Panc1 (cell line): ENCODE results near the gene PFN4. TPM values are rescaled to one million over a fixed set of nuclear protein-coding genes. Genes with fewer than 3 reads are reported as not detected.

ENCODE experiments used
- ATAC-seq: fragments of 200-7000 bp; cut with Tn5 transposase; 2 replicates; pipeline ENCODE4 v1.9.1; 2020; ENCODE audit warnings: mild to moderate bottlenecking, moderate library complexity
- BruUV-seq: library from RNA; stranded (reverse); fragments of 400-500 nt; replicated peaks from 2 replicates; lab custom pipeline; 2021; lab: Mats Ljungman, UMichigan
- CTCF ChIA-PET: fragments of 300-600 bp; sonication (Branson Sonifier 250); formaldehyde crosslinking; loops from one replicate; lab custom pipeline; 2022; ENCODE audit warnings: antibody characterized with exemption; lab: Charles Lee
- POLR2A ChIA-PET: fragments of 300-600 bp; sonication (Branson Sonifier 250); formaldehyde crosslinking; loops from one replicate; lab custom pipeline; 2022; ENCODE audit warnings: antibody characterized with exemption; lab: Charles Lee
- DNase-seq: peaks from one replicate; pipeline ENCODE4 v3.0.0-alpha.2; 2010; ENCODE audit warnings: low read depth, low spot score
- H3K27ac ChIP-seq: 2 replicates; pipeline ENCODE4 v1.5.1; 2011; ENCODE audit warnings: mild to moderate bottlenecking, low read length, inconsistent platforms
- H3K27me3 ChIP-seq: fragments of 200-500 bp; sonication (Bioruptor generic); 2 replicates; pipeline ENCODE4 v1.6.0; 2014; ENCODE audit warnings: low read length, inconsistent platforms; ENCODE audit not compliant: control insufficient read depth, insufficient read depth
- H3K36me3 ChIP-seq: fragments of 200-500 bp; sonication (Bioruptor generic); 2 replicates; pipeline ENCODE4 v1.5.1; 2014; ENCODE audit warnings: inconsistent platforms, mild to moderate bottlenecking, low read length, moderate library complexity; ENCODE audit not compliant: control insufficient read depth, insufficient read depth
- H3K4me1 ChIP-seq: 2 replicates; pipeline ENCODE4 v1.5.1; 2011; ENCODE audit warnings: inconsistent platforms, mild to moderate bottlenecking, low read length, moderate library complexity; ENCODE audit not compliant: control insufficient read depth, insufficient read depth
- H3K4me3 ChIP-seq, 2 experiments: 2 replicates each; pipeline ENCODE4 v1.5.1; 2011 to 2012; ENCODE audit warnings: low read depth in 2 of 2, low read length in 2 of 2, mild to moderate bottlenecking in 2 of 2, inconsistent platforms in 1 of 2, moderate library complexity in 1 of 2
- H3K9me3 ChIP-seq: fragments of 200-500 bp; sonication (Bioruptor generic); 2 replicates; pipeline ENCODE4 v1.5.1; 2014; ENCODE audit warnings: low read depth, mild to moderate bottlenecking, inconsistent platforms, low read length, moderate library complexity; ENCODE audit not compliant: control insufficient read depth, insufficient read depth
- POLR2AphosphoS5 ChIP-seq: IDR thresholded peaks from 2 replicates; pipeline ENCODE4 v1.6.1; 2012; ENCODE audit warnings: mild to moderate bottlenecking, low read depth, low read length, moderate library complexity
- SIN3A ChIP-seq: IDR thresholded peaks from 2 replicates; pipeline ENCODE4 v1.6.1; 2012; ENCODE audit warnings: low read depth, mild to moderate bottlenecking, low read length, moderate library complexity, borderline replicate concordance; ENCODE audit not compliant: insufficient read depth
- TCF7L2 ChIP-seq: IDR thresholded peaks from 2 replicates; pipeline ENCODE4 v1.6.1; 2011; ENCODE audit warnings: mild to moderate bottlenecking, low read depth, low read length, inconsistent platforms
- in situ Hi-C: cut with HindIII; loops from 2 replicates; pipeline ENCODE4 v1.10.0; 2016; ENCODE audit warnings: low sequenced_read_pairs, low pct_unique_long_range_greater_than_20kb
- intact Hi-C: fragments of 100-400 bp; cut with micrococcal nuclease; formaldehyde crosslinking; loops from one replicate; pipeline ENCODE4 v1.10.0; 2022; ENCODE audit not compliant: unreplicated experiment
- total RNA-seq: library from RNA; stranded (reverse); gene quantifications from one replicate; pipeline ENCODE4 v1.2.1, GENCODE V29; 2021; ENCODE audit not compliant: unreplicated experiment
- TF ChIP-seq, protein P1 (sequence below), 2 experiments: IDR thresholded peaks; 2 replicates each; pipeline ENCODE4 v1.6.1; 2011 to 2012; ENCODE audit warnings: low read depth in 2 of 2, control low read depth in 1 of 2, low read length in 1 of 2, mild to moderate bottlenecking in 1 of 2, moderate library complexity in 1 of 2; ENCODE audit not compliant: insufficient read depth in 1 of 2
- TF ChIP-seq, protein P2 (sequence below): fragments of 450-650 bp; IDR thresholded peaks from 2 replicates; pipeline ENCODE4 v1.5.1; 2017; ENCODE audit warnings: mild to moderate bottlenecking

The PFN4 gene
- total RNA-seq, 1 experiment from 2014 or later, result 1.3 TPM

DNA sequence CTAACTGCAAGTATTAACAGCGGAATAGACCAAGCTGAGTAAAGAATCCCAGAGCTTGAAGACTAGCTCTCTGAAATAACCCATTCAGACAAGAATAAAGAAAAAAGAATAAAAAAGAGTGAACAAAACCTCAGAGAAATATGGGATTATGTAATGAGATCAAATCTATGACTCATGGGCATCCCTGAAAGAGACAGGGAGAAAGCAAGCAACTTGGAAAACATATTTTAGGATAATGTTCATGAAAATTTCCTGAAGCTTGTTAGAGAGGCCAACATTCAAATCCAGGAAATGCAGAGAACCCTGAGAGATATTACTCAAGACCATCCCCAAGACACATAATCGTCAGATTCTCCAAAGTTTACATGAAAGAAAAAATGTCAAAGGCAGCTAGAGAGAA lies 17.3 kb downstream of the PFN4 start:
- Histone ChIP-seq H3K9me3 (no peaks in the 10 kb centered on the region), H3K27me3 (no peaks in the 10 kb centered on the region), H3K36me3 (no peaks in the 10 kb centered on the region), H3K4me3 (no peak overlapping the region), H3K27ac (no peak overlapping the region), H3K4me1 (no peaks in the 10 kb centered on the region)
- in situ Hi-C loops (no loop called here), intact Hi-C loops (no loop called here)
- DNase-seq (no peak), ATAC-seq (no peak)
- ChIA-PET POLR2A (no interaction called here), CTCF (no interaction called here)
- BruUV-seq, result no TSS peak
- TF ChIP-seq, protein P1, sequence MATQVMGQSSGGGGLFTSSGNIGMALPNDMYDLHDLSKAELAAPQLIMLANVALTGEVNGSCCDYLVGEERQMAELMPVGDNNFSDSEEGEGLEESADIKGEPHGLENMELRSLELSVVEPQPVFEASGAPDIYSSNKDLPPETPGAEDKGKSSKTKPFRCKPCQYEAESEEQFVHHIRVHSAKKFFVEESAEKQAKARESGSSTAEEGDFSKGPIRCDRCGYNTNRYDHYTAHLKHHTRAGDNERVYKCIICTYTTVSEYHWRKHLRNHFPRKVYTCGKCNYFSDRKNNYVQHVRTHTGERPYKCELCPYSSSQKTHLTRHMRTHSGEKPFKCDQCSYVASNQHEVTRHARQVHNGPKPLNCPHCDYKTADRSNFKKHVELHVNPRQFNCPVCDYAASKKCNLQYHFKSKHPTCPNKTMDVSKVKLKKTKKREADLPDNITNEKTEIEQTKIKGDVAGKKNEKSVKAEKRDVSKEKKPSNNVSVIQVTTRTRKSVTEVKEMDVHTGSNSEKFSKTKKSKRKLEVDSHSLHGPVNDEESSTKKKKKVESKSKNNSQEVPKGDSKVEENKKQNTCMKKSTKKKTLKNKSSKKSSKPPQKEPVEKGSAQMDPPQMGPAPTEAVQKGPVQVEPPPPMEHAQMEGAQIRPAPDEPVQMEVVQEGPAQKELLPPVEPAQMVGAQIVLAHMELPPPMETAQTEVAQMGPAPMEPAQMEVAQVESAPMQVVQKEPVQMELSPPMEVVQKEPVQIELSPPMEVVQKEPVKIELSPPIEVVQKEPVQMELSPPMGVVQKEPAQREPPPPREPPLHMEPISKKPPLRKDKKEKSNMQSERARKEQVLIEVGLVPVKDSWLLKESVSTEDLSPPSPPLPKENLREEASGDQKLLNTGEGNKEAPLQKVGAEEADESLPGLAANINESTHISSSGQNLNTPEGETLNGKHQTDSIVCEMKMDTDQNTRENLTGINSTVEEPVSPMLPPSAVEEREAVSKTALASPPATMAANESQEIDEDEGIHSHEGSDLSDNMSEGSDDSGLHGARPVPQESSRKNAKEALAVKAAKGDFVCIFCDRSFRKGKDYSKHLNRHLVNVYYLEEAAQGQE (IDR thresholded peaks at IDR 0.05; ENCODE audit: insufficient read depth in 1 of 2, low read depth in 2 of 2, low read length in 1 of 2), result no peak
- TF ChIP-seq SIN3A (no peak), POLR2AphosphoS5 (no peak), TCF7L2 (no peak)
- TF ChIP-seq, protein P2, sequence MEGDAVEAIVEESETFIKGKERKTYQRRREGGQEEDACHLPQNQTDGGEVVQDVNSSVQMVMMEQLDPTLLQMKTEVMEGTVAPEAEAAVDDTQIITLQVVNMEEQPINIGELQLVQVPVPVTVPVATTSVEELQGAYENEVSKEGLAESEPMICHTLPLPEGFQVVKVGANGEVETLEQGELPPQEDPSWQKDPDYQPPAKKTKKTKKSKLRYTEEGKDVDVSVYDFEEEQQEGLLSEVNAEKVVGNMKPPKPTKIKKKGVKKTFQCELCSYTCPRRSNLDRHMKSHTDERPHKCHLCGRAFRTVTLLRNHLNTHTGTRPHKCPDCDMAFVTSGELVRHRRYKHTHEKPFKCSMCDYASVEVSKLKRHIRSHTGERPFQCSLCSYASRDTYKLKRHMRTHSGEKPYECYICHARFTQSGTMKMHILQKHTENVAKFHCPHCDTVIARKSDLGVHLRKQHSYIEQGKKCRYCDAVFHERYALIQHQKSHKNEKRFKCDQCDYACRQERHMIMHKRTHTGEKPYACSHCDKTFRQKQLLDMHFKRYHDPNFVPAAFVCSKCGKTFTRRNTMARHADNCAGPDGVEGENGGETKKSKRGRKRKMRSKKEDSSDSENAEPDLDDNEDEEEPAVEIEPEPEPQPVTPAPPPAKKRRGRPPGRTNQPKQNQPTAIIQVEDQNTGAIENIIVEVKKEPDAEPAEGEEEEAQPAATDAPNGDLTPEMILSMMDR, result no peak

DNA sequence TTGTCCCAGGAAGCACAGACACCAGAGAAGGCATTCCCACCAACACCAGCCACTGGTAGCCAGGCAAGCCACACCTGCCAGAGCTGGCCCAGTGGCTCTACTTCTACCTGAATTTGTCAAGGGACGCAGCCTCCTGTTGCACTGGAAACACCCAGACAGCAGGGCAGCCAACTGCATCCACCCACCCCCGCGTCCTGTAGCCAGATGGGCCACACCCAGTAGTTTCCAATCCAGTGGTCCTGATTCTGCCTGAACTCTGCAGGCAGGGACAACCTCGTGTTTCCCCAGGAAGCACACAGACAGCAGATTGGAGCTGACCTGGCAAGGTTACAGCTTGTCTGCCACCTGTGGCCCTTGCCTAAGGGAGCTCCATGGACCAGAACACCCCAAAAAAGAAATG lies 18.2 kb downstream of the PFN4 start:
- H3K36me3 ChIP-seq, result no peaks in the 10 kb centered on the region
- no TSS peak for BruUV-seq
- no peak for TF ChIP-seq TCF7L2
- TF ChIP-seq POLR2AphosphoS5, result no peak
- TF ChIP-seq, protein P1 (IDR thresholded peaks at IDR 0.05; ENCODE audit: insufficient read depth in 1 of 2, low read depth in 2 of 2, low read length in 1 of 2), result no peak
- TF ChIP-seq, protein P2, result no peak
- TF ChIP-seq SIN3A, result no peak
- ChIA-PET POLR2A (no interaction called here), CTCF (no interaction called here)
- DNase-seq, result no peak
- H3K27me3 ChIP-seq, result no peaks in the 10 kb centered on the region
- no peaks in the 10 kb centered on the region for H3K9me3 ChIP-seq
- intact Hi-C loops (no loop called here), in situ Hi-C loops (no loop called here)
- H3K4me3 ChIP-seq, result no peak overlapping the region
- no peak overlapping the region for H3K27ac ChIP-seq
- ATAC-seq, result no peak
- H3K4me1 ChIP-seq, result no peaks in the 10 kb centered on the region
